ENCODE data around the gene PLEKHD1.
"Not testable (repeated sequence)": the region's sequence is repeated elsewhere in the genome, so short reads cannot be mapped to it uniquely, and the experiment has no call there.

Gene PLEKHD1

DNA sequence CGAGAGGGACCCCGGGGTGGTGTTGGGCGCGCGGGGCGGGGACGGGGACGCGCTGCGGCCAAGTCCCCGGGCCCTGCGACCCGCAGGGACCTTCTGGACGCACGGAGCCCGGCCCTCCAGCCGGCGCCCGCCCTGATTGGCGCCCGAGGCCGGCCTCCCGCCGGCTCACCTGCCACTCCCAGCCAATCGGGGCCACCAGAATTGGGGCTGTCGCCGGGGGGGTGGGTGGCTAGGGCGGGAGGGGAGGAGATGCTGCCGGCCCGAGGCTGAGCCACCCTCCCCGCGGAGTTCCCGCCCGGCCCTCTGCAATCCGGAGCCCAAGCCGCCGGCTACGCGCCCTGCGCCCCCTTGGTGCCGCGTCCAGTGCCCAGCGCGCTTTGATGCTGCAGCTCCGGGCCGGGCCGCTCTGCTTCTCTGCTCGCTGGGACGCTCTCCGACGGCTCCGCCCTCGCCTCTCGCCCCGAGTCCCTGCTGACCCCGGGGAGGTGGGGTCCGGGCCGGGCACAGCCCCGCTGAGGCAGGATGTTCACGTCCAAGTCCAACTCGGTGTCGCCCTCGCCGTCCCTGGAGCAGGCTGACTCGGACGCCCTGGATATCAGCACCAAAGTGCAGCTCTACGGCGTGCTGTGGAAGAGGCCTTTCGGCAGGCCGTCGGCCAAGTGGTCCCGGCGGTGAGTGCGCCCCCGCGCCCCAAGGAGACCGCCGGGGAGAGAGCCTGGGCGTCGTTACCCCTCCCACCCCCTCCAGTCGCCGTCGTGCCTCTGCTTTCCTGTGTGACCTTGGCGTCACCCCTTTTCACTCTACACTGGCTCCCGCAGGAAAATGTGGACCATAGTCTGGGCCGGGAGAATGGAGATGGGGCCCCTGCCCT, at the start of gene PLEKHD1:
PLEKHD1 (plus strand) TSS at position 285 of the 871 bp plus-strand sequence; CDS start at position 523, 238 bp downstream.
- DNase-seq: peak in 1 of 2 experiments; percentile 50

DNA sequence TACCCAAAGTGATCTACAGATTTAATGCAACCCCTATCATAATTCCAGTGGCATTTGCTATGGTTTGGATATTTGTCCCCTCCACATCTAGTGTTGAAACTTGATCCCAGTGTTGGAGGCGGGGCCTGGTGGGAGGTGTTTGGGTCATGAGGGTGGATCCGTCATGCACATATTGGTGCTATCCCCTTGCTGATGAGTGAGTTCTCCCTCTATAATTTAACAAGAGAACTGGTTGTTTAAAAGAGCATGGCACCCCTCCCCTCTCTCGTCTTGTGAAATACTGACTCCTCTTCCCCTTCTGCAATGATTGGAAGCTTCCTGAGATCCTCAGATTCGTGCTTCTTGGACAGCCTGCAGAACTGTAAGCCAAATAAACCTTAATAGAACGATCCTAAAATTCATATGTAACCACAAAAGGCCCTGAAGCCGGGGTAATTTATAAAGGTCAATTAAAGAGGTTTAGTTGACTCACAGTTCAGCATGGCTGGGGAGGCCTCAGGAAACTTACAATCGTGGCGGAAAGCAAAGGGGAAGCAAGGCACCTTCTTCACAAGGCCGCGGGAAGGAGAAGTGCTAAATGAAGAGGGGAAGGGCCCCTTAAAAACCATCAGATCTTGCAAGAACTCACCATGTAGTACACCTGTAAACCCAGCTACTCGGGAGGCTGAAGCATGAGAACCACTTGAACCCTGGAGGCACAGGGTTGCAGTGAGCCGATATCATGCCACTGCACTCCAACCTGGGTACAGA, 44.8 kb upstream of the PLEKHD1 start:
- DNase-seq: no peak

DNA sequence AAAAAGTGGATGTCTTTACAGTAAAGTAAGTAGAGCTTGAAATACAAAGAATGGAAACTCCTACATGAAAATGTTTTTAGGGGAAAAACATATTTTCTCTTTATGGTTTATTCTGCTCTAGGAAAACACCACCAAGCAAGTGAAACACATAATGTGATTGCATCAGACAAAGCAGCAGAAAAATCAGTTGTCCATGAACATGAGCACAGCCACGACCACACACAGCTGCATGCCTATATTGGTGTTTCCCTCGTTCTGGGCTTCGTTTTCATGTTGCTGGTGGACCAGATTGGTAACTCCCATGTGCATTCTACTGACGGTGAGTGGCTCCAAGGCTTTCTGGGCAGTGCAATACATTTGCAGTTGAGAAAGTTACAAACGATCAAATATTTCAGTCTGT, 42.6 kb upstream of the PLEKHD1 start:
- DNase-seq: no peak

DNA sequence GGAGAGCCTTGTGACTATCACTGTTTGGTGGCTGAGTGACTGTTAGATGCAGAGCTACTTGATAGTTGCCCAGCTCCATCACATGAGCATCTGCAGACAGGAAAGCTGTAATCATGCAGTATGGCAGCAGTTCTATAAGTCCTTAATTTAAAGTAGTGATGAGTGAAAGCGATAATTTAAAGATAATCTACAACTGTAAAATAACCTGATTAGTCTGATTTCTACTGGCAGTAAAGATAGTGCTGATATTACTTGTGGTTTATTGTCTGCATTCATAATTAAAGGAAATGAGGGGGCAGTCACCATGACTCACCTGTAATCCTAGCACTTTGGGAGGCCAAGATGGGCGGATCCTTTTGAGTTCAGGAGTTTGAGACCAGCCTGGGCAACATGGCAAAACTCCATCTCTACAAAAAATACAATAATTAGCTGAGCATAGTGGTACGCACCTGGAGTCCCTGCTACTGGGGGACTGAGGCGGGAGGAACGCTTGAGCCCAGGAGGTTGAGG, 41.2 kb upstream of the PLEKHD1 start:
- DNase-seq: no peak

DNA sequence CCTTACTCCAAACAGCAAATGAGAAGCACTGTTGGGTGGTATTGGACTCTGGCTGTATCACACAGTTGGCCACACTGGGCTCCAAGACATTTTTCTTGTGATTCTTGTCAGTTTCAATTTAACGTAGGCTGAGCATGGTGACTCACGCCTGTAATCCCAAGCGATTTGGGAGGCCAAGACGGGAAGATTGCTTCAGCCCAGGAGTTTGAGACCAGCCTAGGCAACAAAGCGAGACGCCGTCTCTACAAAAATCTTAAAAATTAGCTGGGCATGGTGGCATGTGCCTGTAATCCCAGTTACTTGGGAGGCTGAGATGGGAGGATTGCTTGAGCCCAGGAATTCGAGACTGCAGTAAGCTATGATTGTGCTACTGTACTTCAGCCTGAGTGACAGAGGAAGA, 35.3 kb upstream of the PLEKHD1 start:
- DNase-seq: no peak

DNA sequence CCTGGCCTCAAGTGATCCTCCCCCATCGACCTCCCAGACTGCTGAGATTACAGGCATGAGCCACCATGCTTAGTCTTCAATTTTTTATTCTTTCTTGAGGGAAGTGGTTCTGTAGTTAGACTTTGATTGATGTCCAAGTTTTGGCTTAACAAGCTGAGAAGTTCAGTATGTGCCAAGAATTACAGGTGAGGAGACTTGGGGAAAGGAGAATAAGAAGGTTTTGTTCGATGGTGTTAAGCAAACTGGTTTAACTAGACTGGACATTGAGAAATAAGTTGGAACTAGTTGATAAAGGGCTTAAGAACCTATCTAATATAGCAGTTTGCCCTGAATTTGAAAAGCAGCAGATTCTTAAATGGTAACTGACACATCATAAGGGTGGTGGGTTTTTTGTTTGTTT, 32.6 kb upstream of the PLEKHD1 start:
- no peak for DNase-seq

DNA sequence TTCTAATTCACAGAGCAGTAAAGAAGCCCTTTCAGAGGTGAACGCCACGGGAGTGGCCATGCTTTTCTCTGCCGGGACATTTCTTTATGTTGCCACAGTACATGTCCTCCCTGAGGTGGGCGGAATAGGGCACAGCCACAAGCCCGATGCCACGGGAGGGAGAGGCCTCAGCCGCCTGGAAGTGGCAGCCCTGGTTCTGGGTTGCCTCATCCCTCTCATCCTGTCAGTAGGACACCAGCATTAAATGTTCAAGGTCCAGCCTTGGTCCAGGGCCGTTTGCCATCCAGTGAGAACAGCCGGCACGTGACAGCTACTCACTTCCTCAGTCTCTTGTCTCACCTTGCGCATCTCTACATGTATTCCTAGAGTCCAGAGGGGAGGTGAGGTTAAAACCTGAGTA, 26.2 kb upstream of the PLEKHD1 start:
- DNase-seq: no peak

DNA sequence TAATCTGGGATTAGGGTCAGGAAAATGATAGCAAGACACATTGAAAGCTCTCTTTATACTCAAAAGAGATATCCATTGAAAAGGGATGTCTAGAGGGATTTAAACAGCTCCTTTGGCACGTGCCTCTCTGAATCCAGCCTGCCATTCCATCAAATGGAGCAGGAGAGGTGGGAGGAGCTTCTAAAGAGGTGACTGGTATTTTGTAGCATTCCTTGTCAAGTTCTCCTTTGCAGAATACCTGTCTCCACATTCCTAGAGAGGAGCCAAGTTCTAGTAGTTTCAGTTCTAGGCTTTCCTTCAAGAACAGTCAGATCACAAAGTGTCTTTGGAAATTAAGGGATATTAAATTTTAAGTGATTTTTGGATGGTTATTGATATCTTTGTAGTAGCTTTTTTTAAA, 25.4 kb upstream of the PLEKHD1 start:
- DNase-seq: no peak

DNA sequence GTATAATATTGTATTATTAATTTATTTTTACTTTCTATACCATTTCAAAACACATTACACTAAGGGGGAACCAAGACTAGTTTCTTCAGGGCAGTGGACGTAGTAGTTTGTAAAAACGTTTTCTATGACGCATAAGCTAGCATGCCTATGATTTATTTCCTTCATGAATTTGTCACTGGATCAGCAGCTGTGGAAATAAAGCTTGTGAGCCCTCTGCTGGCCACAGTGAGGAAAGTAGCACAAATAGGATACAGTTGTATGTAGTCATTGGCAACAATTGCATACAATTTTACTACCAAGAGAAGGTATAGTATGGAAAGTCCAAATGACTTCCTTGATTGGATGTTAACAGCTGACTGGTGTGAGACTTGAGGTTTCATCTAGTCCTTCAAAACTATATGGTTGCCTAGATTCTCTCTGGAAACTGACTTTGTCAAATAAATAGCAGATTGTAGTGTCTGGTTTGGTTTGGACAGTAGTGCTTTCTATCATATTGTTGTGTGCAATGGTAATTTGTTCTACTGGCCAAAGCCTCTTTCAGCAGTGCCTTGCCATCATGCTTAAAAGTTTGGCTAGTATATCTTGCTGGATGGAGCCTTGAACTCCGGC, 24.3 kb upstream of the PLEKHD1 start:
- peak; percentile 40 to 84 for DNase-seq

DNA sequence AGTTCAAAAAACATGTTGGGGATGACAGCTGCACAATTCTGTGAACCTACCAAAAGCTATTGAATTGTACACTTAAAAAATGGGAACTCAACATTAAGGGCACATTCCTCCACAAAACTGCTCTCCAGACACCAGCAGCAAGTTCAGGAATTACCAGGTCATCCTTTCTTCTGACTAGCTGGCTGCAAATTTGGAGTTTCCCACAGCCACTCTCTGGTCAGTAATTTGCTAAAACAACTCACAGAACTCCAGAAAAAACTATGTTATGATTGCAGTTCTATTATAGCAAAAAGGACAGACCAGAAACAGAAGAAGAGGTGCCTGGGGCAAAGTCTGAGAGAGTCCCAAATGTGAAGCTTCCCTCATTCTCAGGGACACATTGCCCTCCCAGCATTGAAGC, 20.1 kb upstream of the PLEKHD1 start:
- DNase-seq: no peak

DNA sequence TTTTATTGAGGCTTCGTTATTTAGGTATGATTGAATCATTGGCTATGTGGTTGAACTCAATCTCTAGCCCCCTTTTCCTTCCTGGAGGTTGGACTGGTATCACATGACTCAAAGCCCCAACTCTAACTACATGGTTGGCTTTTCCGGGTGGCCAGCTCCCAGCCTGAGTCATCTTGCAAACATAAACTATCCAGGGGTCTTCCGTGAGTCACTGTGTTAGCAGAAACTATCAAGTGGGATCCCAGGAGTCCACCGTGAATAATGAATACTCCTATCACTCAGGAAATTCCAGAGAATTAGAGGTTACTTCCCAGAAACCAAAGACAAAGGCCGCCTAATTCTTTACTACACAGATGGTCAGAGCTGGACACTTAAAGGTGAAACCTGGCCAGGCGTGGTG, 19.7 kb upstream of the PLEKHD1 start:
- DNase-seq: no peak

DNA sequence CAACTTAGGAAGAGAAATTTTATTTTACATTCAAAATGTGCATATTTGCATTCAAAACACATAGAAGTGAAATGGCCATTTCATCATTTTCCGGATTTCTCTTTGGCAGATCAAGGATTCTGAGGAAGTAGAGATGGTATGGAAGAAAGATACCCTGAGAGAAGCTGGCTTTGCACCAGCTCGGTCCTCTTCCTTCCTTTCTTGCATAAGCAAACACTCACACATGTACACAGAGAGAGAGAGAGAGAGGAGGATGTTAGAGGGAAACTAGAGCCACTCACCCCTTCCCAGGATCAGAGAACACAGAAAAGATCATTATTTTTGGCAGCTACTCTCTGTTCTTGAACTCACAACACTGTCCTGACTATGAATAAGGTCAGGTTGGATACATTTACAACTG, 15.6 kb upstream of the PLEKHD1 start:
- no peak for DNase-seq

DNA sequence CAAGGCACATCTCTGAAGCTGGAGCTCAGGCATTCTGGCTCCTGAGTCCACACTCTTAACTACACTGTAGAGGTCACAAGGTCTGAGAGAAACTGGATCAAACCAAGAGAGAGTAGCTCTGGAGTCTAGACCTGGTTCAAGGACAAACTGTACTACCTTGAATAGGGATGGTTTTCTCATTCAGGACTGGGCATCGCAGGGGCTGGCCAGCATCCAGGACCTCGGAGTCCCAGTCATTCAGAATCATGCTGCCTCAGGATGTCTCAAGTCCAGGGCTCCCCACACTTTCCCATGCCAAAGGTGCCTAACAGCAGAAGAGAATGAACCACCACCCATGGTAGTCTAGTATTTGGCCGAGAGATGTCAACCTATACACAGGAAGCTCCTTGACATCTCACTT, 13.1 kb upstream of the PLEKHD1 start:
- DNase-seq: no peak

DNA sequence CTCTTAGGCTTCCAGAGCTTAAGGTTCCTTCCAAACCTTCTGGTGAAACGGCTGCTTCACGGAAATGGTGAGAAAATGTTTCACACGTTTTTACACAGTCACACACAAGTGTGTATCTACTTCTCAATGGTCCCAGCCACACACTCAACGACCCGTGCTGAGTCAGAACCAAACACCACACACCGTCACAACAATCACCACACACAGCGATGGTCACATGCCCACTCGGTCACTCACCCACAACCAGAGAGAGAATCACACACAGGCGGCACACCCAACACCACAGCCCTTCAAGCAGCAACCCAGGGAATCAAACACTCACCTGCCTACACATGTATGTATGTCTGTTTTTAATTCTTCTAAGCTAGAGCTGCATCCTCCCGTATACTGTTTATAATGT, 12.6 kb upstream of the PLEKHD1 start:
- no peak for DNase-seq

DNA sequence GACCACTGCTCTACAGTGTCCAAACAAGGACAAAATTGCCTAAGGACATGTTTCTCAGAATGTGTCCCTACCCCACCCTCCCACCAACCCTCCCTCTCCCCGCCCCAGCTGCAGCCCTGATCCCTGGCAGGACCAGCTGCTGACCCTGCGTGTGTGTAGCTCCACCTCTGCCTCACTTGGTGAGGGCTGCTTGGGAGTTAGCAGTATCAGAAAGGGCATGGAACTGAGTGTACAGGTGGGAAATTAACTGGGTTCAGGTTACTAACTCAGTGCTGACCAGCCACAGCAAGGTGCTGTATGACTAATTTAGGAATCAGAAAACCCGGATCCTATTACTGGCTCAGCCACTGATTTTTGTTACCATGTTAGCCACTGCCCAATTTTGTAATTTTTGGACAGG, 11.3 kb upstream of the PLEKHD1 start:
- no peak for DNase-seq

DNA sequence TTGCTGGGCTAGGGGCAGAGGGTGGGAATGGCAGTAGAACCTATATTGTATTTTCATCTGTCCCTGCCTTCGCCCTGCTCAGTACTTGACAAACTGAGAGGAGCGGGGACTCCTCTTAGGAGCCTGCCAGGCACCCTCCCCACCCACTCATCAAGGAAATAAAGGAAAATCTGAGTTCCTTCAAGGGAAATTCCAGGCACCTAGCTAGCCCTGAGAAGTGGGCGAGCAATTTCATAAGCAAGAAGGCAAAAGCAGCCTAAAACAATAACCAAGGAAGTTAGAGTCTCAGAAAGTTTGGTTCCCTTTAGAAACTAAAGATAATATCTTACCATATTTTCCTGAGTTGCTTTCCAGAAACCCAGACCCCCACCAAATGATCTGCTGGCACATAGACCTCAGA, 10.6 kb upstream of the PLEKHD1 start:
- DNase-seq: no peak

DNA sequence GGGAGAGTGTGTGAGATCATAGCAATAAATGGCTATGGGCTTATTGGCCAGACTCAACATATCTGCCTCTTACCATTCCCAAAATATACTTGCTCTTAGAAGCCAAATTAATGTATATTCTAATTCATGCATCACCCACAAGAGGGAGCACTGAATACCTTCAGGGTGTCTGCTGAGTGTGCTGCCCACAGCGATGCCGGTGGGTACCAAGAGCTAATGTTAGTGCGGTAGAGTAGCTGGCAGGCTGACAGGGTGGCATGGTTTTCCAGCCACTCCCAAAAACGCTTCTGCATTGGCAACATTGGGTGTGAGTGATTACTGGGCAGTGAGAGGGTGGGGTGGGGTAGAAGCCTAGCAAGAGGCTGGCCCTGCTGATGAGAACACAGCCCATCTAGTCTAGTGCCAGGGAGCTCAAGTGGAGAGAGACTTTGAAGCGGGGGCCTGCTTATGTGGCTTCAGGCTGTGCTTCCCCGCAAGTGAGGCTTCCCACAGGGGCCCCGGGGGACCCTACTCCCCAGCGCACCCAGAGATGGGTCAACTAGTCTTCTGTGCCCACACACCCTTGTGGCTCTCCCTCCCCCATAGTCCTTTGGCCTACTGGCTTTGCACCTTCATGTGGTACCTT, 9.2 kb upstream of the PLEKHD1 start:
- peak; percentile 24 to 55 for DNase-seq

DNA sequence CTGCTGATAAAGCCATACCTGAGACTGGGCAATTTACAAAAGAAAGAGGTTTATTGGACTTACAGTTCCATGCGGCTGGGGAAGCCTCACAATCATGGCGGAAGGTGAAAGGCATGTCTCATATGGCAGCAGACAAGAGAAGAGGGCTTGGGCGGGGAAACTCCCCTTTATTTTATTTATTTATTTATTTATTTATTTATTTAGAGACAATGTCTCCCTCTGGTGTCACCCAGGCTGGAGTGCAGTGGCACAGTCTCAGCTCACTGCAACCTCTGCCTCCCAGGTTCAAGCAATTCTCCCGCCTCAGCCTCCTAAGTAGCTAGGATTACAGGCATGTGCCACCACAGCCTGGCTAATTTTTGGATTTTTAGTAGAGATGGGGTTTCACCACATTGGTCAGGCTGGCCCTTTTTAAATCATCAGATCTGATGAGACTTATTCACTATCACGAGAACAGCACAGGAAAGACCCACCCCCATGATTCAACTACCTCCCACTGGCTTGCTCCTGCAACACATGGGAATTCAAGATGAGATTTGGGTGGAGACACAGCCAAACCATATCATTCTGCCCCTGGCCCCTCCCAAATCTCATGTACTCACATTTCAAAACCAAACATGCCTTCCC, 7.6 kb upstream of the PLEKHD1 start:
- not testable (repeated sequence) for DNase-seq

DNA sequence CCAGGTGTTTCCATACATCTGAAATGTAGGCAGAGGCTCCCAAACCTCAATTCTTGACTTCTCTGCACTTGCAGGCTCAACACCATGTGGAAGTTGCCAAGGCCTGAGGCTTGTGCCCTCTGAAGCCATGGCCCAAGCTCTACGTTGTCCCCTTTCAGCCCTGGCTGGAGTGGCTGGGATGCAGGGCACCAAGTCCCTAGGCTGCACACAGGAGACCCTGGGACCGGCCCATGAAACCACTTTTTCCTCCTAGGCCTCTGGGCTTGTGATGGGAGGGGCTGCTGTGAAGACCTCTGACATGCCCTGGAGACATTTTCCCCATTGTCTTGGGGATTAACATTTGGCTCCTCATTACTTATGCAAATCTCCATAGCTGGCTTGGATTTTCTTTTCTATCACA, 6.5 kb upstream of the PLEKHD1 start:
- not testable (repeated sequence) for DNase-seq

DNA sequence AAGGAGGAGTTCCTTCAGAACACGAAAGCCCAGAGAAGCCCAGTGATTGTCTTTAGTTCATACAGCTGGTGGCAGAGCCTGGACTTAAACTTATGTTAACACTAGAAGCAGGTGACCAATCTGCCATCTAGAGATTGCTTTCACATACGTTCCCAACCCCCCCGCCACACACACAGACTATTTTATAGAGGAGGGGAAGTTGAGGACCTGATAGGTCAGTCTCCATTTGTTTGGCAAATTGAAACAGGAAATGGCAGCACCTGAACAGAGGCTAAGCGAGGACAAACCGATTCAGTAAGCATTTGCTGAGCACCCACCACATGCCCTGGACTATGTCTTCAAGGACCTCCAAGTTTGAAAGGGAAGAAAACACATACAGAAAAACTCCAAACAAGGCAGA, 4.8 kb upstream of the PLEKHD1 start:
- no peak for DNase-seq

DNA sequence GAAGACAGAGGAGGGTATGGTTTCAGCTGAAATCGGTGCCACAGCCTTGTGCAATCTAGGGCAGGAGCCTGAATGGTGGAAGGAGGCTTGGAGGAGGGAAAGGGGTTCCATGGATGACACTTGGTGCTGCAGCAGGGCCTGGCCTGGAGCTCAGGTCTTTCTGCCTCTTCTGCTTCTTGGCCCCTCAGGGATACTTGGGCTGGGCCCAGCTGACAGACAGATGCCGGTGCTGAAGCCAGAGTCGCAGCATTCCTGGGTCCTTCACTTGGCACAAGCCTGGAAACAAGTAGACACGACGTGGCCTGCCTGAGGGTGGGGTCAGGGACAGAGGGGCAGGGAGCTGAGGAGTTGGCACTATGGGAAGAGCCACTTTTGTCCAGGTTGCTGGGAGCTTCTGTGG, 4.4 kb upstream of the PLEKHD1 start:
- DNase-seq: no peak

DNA sequence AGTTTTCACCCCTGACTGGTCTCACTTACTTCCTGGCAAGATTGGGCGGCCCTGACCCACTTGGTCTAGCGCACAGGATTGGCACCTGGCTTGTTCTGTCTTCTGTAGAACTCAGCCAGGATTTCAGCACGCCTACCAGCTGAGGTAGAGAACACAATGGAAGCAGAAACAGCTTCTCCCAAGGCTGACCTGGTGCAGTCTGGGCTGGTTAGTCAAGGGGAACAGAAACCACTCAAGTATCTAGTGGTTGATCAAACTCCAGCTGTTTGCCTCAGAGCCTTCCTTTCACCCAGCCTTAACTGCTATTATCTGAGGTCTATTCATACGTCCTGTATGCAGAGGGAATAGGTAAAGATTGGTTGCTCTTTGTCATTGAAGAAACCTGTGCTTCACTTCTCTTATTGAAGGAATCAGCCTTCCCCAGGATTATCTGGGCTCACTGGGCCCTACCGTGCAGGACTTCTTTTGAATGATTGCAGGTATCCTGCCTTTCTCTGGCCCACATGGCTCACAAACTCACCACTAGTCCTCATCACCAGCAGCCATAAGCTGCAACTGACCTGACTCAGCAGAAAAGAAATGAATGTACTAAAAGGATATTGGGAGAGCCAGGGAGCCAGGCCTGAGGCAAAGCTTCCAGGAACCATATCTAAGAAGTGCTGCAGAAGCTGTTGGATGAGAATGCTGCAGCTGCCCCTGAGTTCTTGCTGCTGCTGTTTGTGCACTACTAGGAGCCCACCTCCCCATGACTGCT, 2.5 kb upstream of the PLEKHD1 start:
- DNase-seq: no peak

Measured in NCI-H526 (cell line).